HL-60/S4 (cell line): ENCODE results near the gene EYA2.

Experiments used
- in situ Hi-C: fragments of 300-500 bp; cut with MboI; formaldehyde crosslinking; loops from 2 replicates; pipeline ENCODE4 v1.14.3; 2022; ENCODE audit warnings: low sequenced_read_pairs

The EYA2 gene

DNA sequence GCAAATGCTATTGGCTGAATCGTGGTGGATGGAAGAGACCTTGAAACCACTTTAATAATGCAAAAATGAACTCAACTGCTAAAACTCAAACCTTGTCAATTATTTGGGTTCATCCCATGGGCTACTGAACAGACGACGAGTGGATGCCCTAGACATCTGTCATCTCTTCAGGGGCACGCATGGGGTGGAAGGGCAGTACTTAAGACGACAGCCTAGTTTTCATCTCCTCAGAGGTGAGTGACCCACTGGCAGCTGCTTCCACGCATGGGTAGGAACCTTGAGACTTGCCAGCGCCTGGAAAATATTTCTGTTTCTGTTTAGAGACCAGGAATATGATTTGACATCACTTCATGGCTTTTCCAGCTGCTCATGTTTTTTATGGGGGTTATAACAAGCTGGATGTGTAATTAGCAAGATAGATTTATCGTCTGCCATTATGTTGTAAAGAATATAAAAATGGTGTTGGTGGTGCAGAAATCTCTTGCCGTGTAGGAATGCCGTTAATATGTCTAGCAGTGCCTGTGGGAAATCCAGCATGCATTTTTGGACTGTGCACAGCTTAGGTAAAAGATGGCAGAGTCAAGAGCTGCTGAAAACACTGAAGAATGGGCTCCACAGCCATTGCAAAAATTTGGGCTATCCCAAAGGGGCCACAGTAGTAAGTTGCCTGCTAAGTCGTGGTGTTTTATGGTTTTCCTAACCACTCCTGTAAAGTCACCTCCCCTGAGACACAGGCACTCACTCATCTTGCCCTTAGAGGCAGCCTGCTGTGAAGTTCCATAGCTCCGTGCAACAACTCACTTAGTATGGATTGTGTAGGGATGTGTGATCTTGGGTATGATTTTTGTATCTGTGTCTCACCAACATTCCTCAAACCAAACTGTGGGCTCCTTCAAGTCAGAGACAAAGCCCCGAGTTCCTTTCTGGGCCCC, 203.3 kb downstream of the EYA2 start:
- in situ Hi-C loops = no loop called here

DNA sequence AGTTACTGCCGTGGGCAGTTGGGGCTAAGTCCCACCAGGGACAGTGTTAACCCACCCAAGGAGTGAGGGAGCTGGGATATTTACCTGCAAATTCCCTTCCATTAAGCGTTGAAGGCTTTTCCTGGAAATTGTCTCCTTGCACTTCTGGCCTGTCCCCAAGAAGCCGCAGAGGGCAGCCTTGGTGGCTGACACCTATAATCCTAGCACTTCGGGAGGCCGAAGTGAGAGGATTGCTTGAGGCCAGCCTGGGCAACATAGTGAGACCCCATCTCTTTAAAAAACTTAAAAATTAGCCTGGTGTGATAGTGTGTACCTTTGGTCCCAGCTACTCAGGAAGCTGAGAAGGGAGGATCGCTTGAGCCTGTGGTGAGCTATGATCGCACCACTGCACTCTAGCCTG, 204.4 kb downstream of the EYA2 start:
- in situ Hi-C loops = no loop called here

GRCh38 chr20:47099825-47100441, 205.3 kb downstream of the EYA2 start:
- in situ Hi-C loops = no loop called here

DNA sequence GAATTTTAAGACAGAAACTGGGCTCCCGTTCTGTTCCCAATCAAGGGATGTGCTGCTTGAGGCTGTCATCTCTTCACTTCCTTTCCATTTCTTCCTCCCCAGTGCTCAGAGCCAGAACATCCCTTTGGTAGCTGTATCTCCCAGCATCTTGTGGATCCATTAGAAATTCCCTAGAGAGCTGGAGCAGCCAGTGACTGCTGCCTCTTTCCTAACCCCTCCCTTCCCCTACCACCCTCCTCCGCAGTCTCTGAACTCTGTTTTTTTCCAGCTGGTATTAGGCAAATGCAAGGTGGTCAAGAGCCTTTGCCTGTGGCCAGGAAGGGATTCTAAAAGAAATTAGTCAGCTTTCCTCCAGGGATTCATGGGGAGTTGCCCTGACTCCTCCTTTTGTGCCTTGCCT, 208.0 kb downstream of the EYA2 start:
- in situ Hi-C loops = no loop called here

GRCh38 chr20:47106786-47107185, 212.1 kb downstream of the EYA2 start:
- in situ Hi-C loops = no loop called here

GRCh38 chr20:47108994-47109393, 214.4 kb downstream of the EYA2 start:
- in situ Hi-C loops = no loop called here

DNA sequence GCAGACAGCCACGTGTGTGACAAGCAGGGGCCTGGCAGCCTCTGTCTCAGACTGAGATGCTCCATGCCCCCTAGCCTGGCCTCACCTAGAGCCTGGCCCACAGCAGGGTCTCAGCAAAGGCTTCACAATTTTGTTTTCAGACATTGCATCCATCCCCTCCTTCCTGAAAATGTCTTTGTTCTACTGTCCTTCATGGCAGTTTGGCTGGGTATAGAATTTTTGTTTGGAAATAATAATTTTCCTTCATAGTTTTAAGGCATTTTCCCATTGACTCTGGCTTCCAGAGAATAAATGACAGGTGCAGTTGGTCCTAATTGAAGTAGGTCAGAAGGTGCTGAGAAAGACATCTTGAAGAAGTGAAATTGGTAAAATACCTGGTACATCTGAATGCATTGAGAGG, 216.2 kb downstream of the EYA2 start:
- in situ Hi-C loops = no loop called here

- in situ Hi-C loops = no loop called here
Observed at GRCh38 chr20:47111576-47111975, 216.9 kb downstream of the EYA2 start.

DNA sequence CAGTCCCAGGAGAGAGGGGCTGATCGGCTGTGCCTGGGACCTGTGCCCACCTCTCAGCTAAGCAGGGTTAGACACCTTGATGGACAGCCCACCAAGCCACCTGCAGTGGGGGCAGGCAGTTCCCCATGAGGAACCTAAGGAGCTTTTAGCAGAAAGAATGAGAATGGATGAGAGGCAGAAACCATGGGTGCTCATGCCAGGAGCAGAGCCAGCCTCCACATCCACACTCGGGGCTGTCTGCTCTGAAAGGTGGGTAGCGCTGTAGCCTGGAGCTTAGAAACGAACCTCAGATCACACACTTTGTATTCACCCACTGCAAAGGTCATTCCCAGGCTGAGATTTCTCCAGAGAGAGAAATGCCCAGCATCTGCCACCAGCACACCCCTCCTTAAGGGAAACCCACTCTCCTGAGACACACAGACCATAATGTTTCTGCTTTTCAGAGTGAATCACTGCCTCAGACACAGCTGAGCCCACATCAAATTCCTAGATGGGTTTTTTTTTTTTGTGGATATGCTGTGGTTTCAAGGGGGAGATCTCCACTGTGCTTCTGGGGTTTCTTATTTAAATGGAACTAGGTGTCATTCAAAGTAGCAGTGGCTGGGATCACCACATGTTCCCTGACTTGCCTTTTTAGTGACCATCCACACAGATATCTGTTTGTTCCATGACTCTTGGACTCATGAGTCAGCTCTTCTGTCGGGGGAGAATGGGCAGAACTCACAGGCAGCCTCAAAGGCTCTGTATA, 218.9 kb downstream of the EYA2 start:
- in situ Hi-C loops = no loop called here

- in situ Hi-C loops = no loop called here
Observed at GRCh38 chr20:47115694-47116093, 221.1 kb downstream of the EYA2 start.

DNA sequence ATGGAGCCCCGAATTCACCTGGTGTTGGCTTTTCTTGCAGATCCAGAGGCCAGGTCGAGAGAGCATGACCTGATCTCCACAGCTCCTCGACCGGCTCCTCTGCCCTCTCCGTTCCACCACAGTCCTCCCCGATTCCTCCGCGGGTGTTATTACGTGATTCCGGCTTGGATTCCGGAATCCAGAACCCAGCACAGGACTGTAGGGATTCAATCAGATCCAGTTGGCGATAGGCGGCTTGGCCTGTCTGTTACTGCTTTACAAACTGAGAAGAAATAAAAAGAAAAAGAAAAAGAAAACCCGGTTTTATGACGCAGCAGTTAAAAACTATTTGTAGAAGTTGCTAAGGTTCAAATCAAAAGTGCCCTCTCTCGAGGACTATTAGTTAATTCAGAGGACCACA, 222.7 kb downstream of the EYA2 start:
- in situ Hi-C loops = no loop called here

- in situ Hi-C loops = no loop called here
Observed at GRCh38 chr20:47117773-47118172, 223.1 kb downstream of the EYA2 start.

GRCh38 chr20:47118206-47118605, 223.6 kb downstream of the EYA2 start:
- in situ Hi-C loops = no loop called here

- in situ Hi-C loops = no loop called here
Observed at GRCh38 chr20:47118641-47119040, 224.0 kb downstream of the EYA2 start.

- in situ Hi-C loops = no loop called here
Observed at GRCh38 chr20:47120346-47120936, 225.8 kb downstream of the EYA2 start.

GRCh38 chr20:47122560-47122959, 227.9 kb downstream of the EYA2 start:
- in situ Hi-C loops = no loop called here

GRCh38 chr20:47124181-47124717, 229.6 kb downstream of the EYA2 start:
- in situ Hi-C loops = no loop called here

GRCh38 chr20:47125508-47125757, 230.8 kb downstream of the EYA2 start:
- in situ Hi-C loops = no loop called here

GRCh38 chr20:47125758-47126591, 231.3 kb downstream of the EYA2 start:
- in situ Hi-C loops = no loop called here

DNA sequence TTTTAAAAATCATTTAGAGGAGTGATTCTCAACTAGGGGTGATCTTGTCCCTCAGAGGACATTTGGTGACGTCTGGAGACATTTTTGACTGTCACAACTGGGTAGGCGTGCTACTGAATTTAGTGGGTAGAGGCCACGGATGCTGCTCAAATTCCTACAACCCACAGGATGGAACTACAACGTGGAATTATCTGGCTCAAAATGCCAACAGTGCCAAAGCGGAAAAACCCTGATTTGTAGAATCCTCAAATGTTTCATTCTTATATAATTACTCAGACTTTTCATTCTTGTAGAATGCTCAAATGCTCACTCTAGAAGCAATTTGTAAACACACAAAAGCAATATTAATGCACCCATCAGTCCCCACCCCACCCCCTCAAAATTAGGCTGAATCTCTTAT, 232.1 kb downstream of the EYA2 start:
- in situ Hi-C loops = no loop called here
